ENCODE results near the gene TBC1D23.

The TBC1D23 gene

GRCh38 chr3:100338911-100339310 is 78.1 kb downstream of the TBC1D23 start:
- H3K9me2 ChIP-seq (replicated peaks; ENCODE audit: low read depth, low read length): no peaks in the 10 kb centered on the region
- no peaks in the 10 kb centered on the region for H3F3A ChIP-seq (ENCODE audit: low read depth)
- no peaks in the 10 kb centered on the region for H4K20me1 ChIP-seq (ENCODE audit: insufficient read depth, low read length, poor library complexity, severe bottlenecking)
- H3K4me2 ChIP-seq (ENCODE audit: low read depth, low read length, poor library complexity, severe bottlenecking): no peak overlapping the region
- peaks cover 14% of the 10 kb centered on the region for H3K4me1 ChIP-seq (ENCODE audit: insufficient read depth, low read length, poor library complexity, severe bottlenecking)
- no peak overlapping the region for H3K9ac ChIP-seq (ENCODE audit: low read depth, low read length, poor library complexity, severe bottlenecking)
- no peak overlapping the region for H3K4me3 ChIP-seq (ENCODE audit: low read length, poor library complexity, severe bottlenecking)
- H3K79me2 ChIP-seq (ENCODE audit: insufficient read depth, low read length): peaks cover 10% of the 10 kb centered on the region
- no peaks in the 10 kb centered on the region for H3K27me3 ChIP-seq (ENCODE audit: insufficient read depth, low read length, poor library complexity, severe bottlenecking)
- H3K9me3 ChIP-seq (ENCODE audit: insufficient read depth, low read depth, low read length): no peaks in the 10 kb centered on the region; the same call in 1 of the 2 replicates
- no peaks in the 10 kb centered on the region; the same call in 1 of the 2 replicates for H3K36me3 ChIP-seq (ENCODE audit: insufficient read depth, low read length)
- TF ChIP-seq CTCF (conservative IDR thresholded peaks at IDR 0.05; ENCODE audit: low read length): no peak
- no peak for TF ChIP-seq EZH2phosphoT487 (IDR thresholded peaks at IDR 0.05; ENCODE audit: borderline replicate concordance)
- H2AFZ ChIP-seq (ENCODE audit: low read length): no peak overlapping the region

- H3K36me3 ChIP-seq (ENCODE audit: insufficient read depth, low read length): no peaks in the 10 kb centered on the region; the same call in 1 of the 2 replicates
- H3F3A ChIP-seq (ENCODE audit: low read depth): no peaks in the 10 kb centered on the region
- H3K9ac ChIP-seq (ENCODE audit: low read depth, low read length, poor library complexity, severe bottlenecking): no peak overlapping the region
- H3K27me3 ChIP-seq (ENCODE audit: insufficient read depth, low read length, poor library complexity, severe bottlenecking): no peaks in the 10 kb centered on the region
- no peak overlapping the region for H3K4me2 ChIP-seq (ENCODE audit: low read depth, low read length, poor library complexity, severe bottlenecking)
- H3K79me2 ChIP-seq (ENCODE audit: insufficient read depth, low read length): peaks cover 10% of the 10 kb centered on the region
- no peaks in the 10 kb centered on the region for H4K20me1 ChIP-seq (ENCODE audit: insufficient read depth, low read length, poor library complexity, severe bottlenecking)
- H3K9me2 ChIP-seq (replicated peaks; ENCODE audit: low read depth, low read length): no peaks in the 10 kb centered on the region
- TF ChIP-seq CTCF (conservative IDR thresholded peaks at IDR 0.05; ENCODE audit: low read length) (no peak), EZH2phosphoT487 (IDR thresholded peaks at IDR 0.05; ENCODE audit: borderline replicate concordance) (no peak)
- H2AFZ ChIP-seq (ENCODE audit: low read length): no peak overlapping the region
- H3K9me3 ChIP-seq (ENCODE audit: insufficient read depth, low read depth, low read length): no peaks in the 10 kb centered on the region; the same call in 1 of the 2 replicates
- H3K4me3 ChIP-seq (ENCODE audit: low read length, poor library complexity, severe bottlenecking): no peak overlapping the region
- peaks cover 9% of the 10 kb centered on the region for H3K4me1 ChIP-seq (ENCODE audit: insufficient read depth, low read length, poor library complexity, severe bottlenecking)
Observed at GRCh38 chr3:100339786-100340185, 79.0 kb downstream of the TBC1D23 start.

GRCh38 chr3:100340527-100340926 is 79.7 kb downstream of the TBC1D23 start:
- no peaks in the 10 kb centered on the region; the same call in 1 of the 2 replicates for H3K9me3 ChIP-seq (ENCODE audit: insufficient read depth, low read depth, low read length)
- H3K9me2 ChIP-seq (replicated peaks; ENCODE audit: low read depth, low read length): no peaks in the 10 kb centered on the region
- no peak overlapping the region for H3K4me3 ChIP-seq (ENCODE audit: low read length, poor library complexity, severe bottlenecking)
- peaks cover 5% of the 10 kb centered on the region for H3K4me1 ChIP-seq (ENCODE audit: insufficient read depth, low read length, poor library complexity, severe bottlenecking)
- no peak overlapping the region for H3K9ac ChIP-seq (ENCODE audit: low read depth, low read length, poor library complexity, severe bottlenecking)
- no peaks in the 10 kb centered on the region; the same call in 1 of the 2 replicates for H3K36me3 ChIP-seq (ENCODE audit: insufficient read depth, low read length)
- H3K27me3 ChIP-seq (ENCODE audit: insufficient read depth, low read length, poor library complexity, severe bottlenecking): no peaks in the 10 kb centered on the region
- 0 out of 2 replicates have a peak, but pooled peaks cover 6% of the 10 kb centered on the region for H3K79me2 ChIP-seq (ENCODE audit: insufficient read depth, low read length)
- no peak for TF ChIP-seq EZH2phosphoT487 (IDR thresholded peaks at IDR 0.05; ENCODE audit: borderline replicate concordance)
- no peak for TF ChIP-seq CTCF (conservative IDR thresholded peaks at IDR 0.05; ENCODE audit: low read length)
- H3K4me2 ChIP-seq (ENCODE audit: low read depth, low read length, poor library complexity, severe bottlenecking): no peak overlapping the region
- no peaks in the 10 kb centered on the region for H4K20me1 ChIP-seq (ENCODE audit: insufficient read depth, low read length, poor library complexity, severe bottlenecking)
- H3F3A ChIP-seq (ENCODE audit: low read depth): no peaks in the 10 kb centered on the region
- H2AFZ ChIP-seq (ENCODE audit: low read length): no peak overlapping the region
